RPMI7951 (cell line): ENCODE results near the gene ZNF800. TPM values are rescaled to one million over a fixed set of nuclear protein-coding genes. Genes with fewer than 3 reads are reported as not detected.

Experiments
- DNase-seq: peaks from one replicate; pipeline ENCODE4 v3.0.0-alpha.2; 2012; ENCODE audit warnings: low read depth
- total RNA-seq: library from RNA; depleted of rRNA; stranded (reverse); fragments of >200 nt; shearing (Covaris generic); gene quantifications from 2 replicates; pipeline ENCODE4 v1.2.3, GENCODE V29; 2014; rRNA removed

ZNF800 gene
- total RNA-seq, 1 experiment from 2014 or later, result 22.7 TPM

GRCh38 chr7:127347567-127348246, 44.8 kb downstream of the ZNF800 start:
- peak; percentile 56 for DNase-seq

- DNase-seq, result no peak
These were observed 45.8 kb downstream of the ZNF800 start for GRCh38 chr7:127346575-127347256.

- DNase-seq, result no peak
These were observed 49.9 kb downstream of the ZNF800 start for GRCh38 chr7:127342596-127342995.

- DNase-seq, result no peak
These were observed 54.4 kb downstream of the ZNF800 start for GRCh38 chr7:127338122-127338521.

- no peak for DNase-seq
These were observed 54.9 kb downstream of the ZNF800 start for GRCh38 chr7:127337581-127337980.

- DNase-seq, result no peak
These were observed 56.0 kb downstream of the ZNF800 start for GRCh38 chr7:127336458-127336857.

- DNase-seq, result no peak
These were observed 59.6 kb downstream of the ZNF800 start for GRCh38 chr7:127332880-127333279.

GRCh38 chr7:127330070-127330469, 62.4 kb downstream of the ZNF800 start:
- no peak for DNase-seq

- no peak for DNase-seq
These were observed 69.5 kb downstream of the ZNF800 start for GRCh38 chr7:127322832-127323493.

- DNase-seq, result no peak
These were observed 70.2 kb downstream of the ZNF800 start for GRCh38 chr7:127322351-127322750.

- no peak for DNase-seq
These were observed 71.5 kb downstream of the ZNF800 start for GRCh38 chr7:127320974-127321373.

Other genes starting within 250 kb of the ZNF800 start
- gene GRM8, start 139.8 kb downstream of the ZNF800 start, total RNA-seq, result not detected in 2 replicates
- 9.7 and 11.4 TPM in 2 replicates for gene GCC1, start 192.9 kb upstream of the ZNF800 start, total RNA-seq
- gene ARF5, start 195.7 kb upstream of the ZNF800 start, total RNA-seq, result 252 and 308 TPM in 2 replicates
- gene FSCN3, start 201.0 kb upstream of the ZNF800 start, total RNA-seq, result 2.4 and 5.6 TPM in 2 replicates
- gene PAX4, start 225.4 kb upstream of the ZNF800 start, total RNA-seq, result not detected in 2 replicates